ENCODE measurements around the gene HSPA1L. TPM values are rescaled to one million over a fixed set of nuclear protein-coding genes. Genes with fewer than 3 reads are reported as not detected.
"Not testable (repeated sequence)": the region's sequence is repeated elsewhere in the genome, so short reads cannot be mapped to it uniquely, and the experiment has no call there.

The HSPA1L gene
- total RNA-seq, 1 donor: 0.86 TPM

- TF ChIP-seq CTCF (IDR thresholded peaks at IDR 0.05; ENCODE audit: insufficient read depth, low read depth, low read length): no peak
- DNase-seq (ENCODE audit: low read depth): no peak
- no peak overlapping the region for H3K4me3 ChIP-seq (ENCODE audit: low read depth, low read length)
These were observed 15.3 kb downstream of the HSPA1L start for GRCh38 chr6:31799781-31800180.

GRCh38 chr6:31797588-31797987 lies 17.5 kb downstream of the HSPA1L start:
- DNase-seq (ENCODE audit: low read depth): no peak
- H3K4me3 ChIP-seq (ENCODE audit: low read depth, low read length): no peak overlapping the region
- TF ChIP-seq CTCF (IDR thresholded peaks at IDR 0.05; ENCODE audit: insufficient read depth, low read depth, low read length): no peak

GRCh38 chr6:31796993-31797385 lies 18.1 kb downstream of the HSPA1L start:
- DNase-seq (ENCODE audit: low read depth): no peak
- no peak overlapping the region for H3K4me3 ChIP-seq (ENCODE audit: low read depth, low read length)
- no peak for TF ChIP-seq CTCF (IDR thresholded peaks at IDR 0.05; ENCODE audit: insufficient read depth, low read depth, low read length)

- DNase-seq (ENCODE audit: low read depth): peak; percentile 92
- TF ChIP-seq CTCF (IDR thresholded peaks at IDR 0.05; ENCODE audit: insufficient read depth, low read depth, low read length): peak; percentile 75
- peak within 1 kb of the TSS; percentile 94 for H3K4me3 ChIP-seq (ENCODE audit: low read depth, low read length)
These were observed 19.3 kb downstream of the HSPA1L start, which contains the start of gene VARS1 for GRCh38 chr6:31795616-31796298. Gene VARS1 (minus strand): TSS chr6:31795752. CDS start chr6:31795217, 535 bp downstream.

- TF ChIP-seq CTCF (IDR thresholded peaks at IDR 0.05; ENCODE audit: insufficient read depth, low read depth, low read length): no peak
- DNase-seq (ENCODE audit: low read depth): no peak
- H3K4me3 ChIP-seq (ENCODE audit: low read depth, low read length): peak overlapping the region; percentile 94
These were observed 20.0 kb downstream of the HSPA1L start for GRCh38 chr6:31794866-31795615.

GRCh38 chr6:31794294-31794865 lies 20.7 kb downstream of the HSPA1L start:
- H3K4me3 ChIP-seq (ENCODE audit: low read depth, low read length): peak overlapping the region; percentile 94
- peak; percentile 61 for DNase-seq (ENCODE audit: low read depth)
- TF ChIP-seq CTCF (IDR thresholded peaks at IDR 0.05; ENCODE audit: insufficient read depth, low read depth, low read length): no peak

- not testable (repeated sequence) for DNase-seq (ENCODE audit: low read depth)
- H3K4me3 ChIP-seq (ENCODE audit: low read depth, low read length): peak overlapping the region; percentile 94
These were observed 21.2 kb downstream of the HSPA1L start for GRCh38 chr6:31793927-31794245.

Data from fibroblast of villous mesenchyme (primary cell).